ENCODE measurements around the gene IGFBP3. TPM values are rescaled to one million over a fixed set of nuclear protein-coding genes. Genes with fewer than 3 reads are reported as not detected.

The IGFBP3 gene
- total and polyA plus RNA-seq, 2 donors (not counting 1 experiment from before 2014, with no cell fraction given), result 8.9 to 227 TPM

DNA sequence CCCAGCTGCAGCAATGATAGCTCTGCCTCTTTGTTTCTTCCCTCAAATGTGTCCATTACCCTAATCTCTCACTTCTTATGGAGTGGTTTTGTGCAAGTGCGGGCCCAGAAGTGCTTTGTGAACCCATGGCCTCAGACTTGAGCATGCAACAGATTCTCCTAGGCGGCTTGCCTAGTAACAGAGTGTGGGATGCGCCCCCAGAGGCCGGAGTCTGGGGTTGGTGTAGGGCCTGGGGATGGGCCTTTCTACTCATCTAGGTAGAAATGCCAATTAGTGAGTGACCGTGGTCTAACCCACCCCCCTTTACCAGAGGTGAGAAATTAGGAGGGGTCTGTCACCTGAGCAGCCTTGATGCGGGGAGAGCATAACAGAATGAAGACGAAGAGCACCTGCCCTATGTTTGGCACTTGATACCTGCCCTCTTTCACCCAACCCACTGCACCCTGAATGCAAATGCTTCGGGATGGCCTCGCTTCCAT is 39.8 kb downstream of the IGFBP3 start:
- no peaks in the 10 kb centered on the region for H3K79me2 ChIP-seq (ENCODE audit: control insufficient read depth, insufficient read depth, low read length)
- DNase-seq (ENCODE audit: low read depth in 2 of 2), result no peak
- no peak overlapping the region for H2AFZ ChIP-seq (ENCODE audit: low read length)
- no peak overlapping the region for H3K4me2 ChIP-seq (ENCODE audit: extremely low read depth, insufficient read depth, low read length)
- H3K4me3 ChIP-seq (replicated peaks in 1 of 4; ENCODE audit: control extremely low read depth in 1 of 4, insufficient read depth in 1 of 4, low read depth in 3 of 4, low read length in 4 of 4), result no peak overlapping the region
- no peaks in the 10 kb centered on the region for H3K36me3 ChIP-seq (ENCODE audit: control insufficient read depth, insufficient read depth, low read length)
- no peaks in the 10 kb centered on the region for H4K20me1 ChIP-seq (ENCODE audit: control insufficient read depth, extremely low read depth, insufficient read depth, low read length)
- no peaks in the 10 kb centered on the region for H3K4me1 ChIP-seq (ENCODE audit: control insufficient read depth, extremely low read depth, insufficient read depth, low read length)
- H3K27me3 ChIP-seq (ENCODE audit: control insufficient read depth, insufficient read depth, low read length), result no peaks in the 10 kb centered on the region
- no peaks in the 10 kb centered on the region for H3K9me3 ChIP-seq (ENCODE audit: control insufficient read depth, insufficient read depth, low read depth, low read length)
- no peak overlapping the region for H3K9ac ChIP-seq (ENCODE audit: insufficient read depth, low read length)
- TF ChIP-seq CTCF (conservative IDR thresholded peaks at IDR 0.05 in 1 of 2, IDR thresholded peaks at IDR 0.05 in 1 of 2; ENCODE audit: low read depth in 1 of 2, low read length in 2 of 2), result no peak
- no peak for TF ChIP-seq EZH2 (IDR thresholded peaks at IDR 0.05; ENCODE audit: low read length, missing control alignments)
- H3K27ac ChIP-seq (ENCODE audit: insufficient read depth, low read length), result no peak overlapping the region

- no peaks in the 10 kb centered on the region for H3K9me3 ChIP-seq (ENCODE audit: control insufficient read depth, insufficient read depth, low read depth, low read length)
- TF ChIP-seq CTCF (conservative IDR thresholded peaks at IDR 0.05 in 1 of 2, IDR thresholded peaks at IDR 0.05 in 1 of 2; ENCODE audit: low read depth in 1 of 2, low read length in 2 of 2), result no peak
- no peak for TF ChIP-seq EZH2 (IDR thresholded peaks at IDR 0.05; ENCODE audit: low read length, missing control alignments)
Observed at GRCh38 chr7:45880433-45880860, 40.6 kb downstream of the IGFBP3 start.

DNA sequence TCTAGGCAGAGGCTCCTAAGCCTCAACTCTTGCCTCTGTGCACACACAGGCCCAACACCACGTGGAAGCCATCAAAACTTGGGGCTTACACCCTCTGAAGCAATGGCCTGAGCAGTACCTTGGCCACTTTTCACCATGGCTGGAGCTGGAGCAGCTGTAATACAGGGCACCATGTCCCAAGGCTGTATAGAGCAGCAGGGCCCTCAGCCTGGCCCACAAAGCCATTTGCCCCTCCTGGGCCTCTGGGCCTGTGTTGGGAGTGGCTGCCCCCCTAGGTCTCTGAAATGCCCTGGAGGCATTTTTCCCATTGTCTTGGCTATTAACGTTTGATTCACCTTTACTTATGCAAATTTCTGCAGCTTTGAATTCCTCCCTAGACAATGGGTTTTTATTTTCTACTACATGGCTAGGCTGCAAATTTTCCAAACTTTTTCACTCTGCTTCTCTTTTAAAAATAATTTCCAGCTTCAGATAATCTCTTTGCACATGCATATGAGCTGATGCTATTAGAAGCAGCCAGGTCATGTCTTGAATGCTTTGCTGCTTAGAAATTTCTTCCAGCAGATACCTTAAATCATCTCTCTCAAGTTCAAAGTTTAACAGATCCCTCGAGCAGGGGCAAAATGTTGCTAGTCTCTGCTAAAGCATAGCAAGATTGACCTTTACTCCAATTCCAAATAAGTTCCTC is 42.5 kb downstream of the IGFBP3 start:
- Histone ChIP-seq H3K36me3 (ENCODE audit: control insufficient read depth, insufficient read depth, low read length) (no peaks in the 10 kb centered on the region), H3K4me2 (ENCODE audit: extremely low read depth, insufficient read depth, low read length) (no peak overlapping the region), H3K27me3 (ENCODE audit: control insufficient read depth, insufficient read depth, low read length) (no peaks in the 10 kb centered on the region), H3K4me3 (replicated peaks in 1 of 4; ENCODE audit: control extremely low read depth in 1 of 4, insufficient read depth in 1 of 4, low read depth in 3 of 4, low read length in 4 of 4) (no peak overlapping the region), H3K9me3 (ENCODE audit: control insufficient read depth, insufficient read depth, low read depth, low read length) (no peaks in the 10 kb centered on the region), H3K9ac (ENCODE audit: insufficient read depth, low read length) (no peak overlapping the region), H4K20me1 (ENCODE audit: control insufficient read depth, extremely low read depth, insufficient read depth, low read length) (no peaks in the 10 kb centered on the region), H3K4me1 (ENCODE audit: control insufficient read depth, extremely low read depth, insufficient read depth, low read length) (peaks cover 4% of the 10 kb centered on the region), H3K79me2 (ENCODE audit: control insufficient read depth, insufficient read depth, low read length) (no peaks in the 10 kb centered on the region), H3K27ac (ENCODE audit: insufficient read depth, low read length) (no peak overlapping the region), H2AFZ (ENCODE audit: low read length) (no peak overlapping the region)
- no peak for DNase-seq (ENCODE audit: low read depth in 2 of 2)
- no peak for TF ChIP-seq EZH2 (IDR thresholded peaks at IDR 0.05; ENCODE audit: low read length, missing control alignments)
- TF ChIP-seq CTCF (conservative IDR thresholded peaks at IDR 0.05 in 1 of 2, IDR thresholded peaks at IDR 0.05 in 1 of 2; ENCODE audit: low read depth in 1 of 2, low read length in 2 of 2), result no peak

More at GRCh38 chr7:45880433-45880860, 40.6 kb downstream of the IGFBP3 start:
- H3K4me1 ChIP-seq (ENCODE audit: control insufficient read depth, extremely low read depth, insufficient read depth, low read length), result no peaks in the 10 kb centered on the region
- no peak overlapping the region for H3K9ac ChIP-seq (ENCODE audit: insufficient read depth, low read length)
- no peaks in the 10 kb centered on the region for H3K36me3 ChIP-seq (ENCODE audit: control insufficient read depth, insufficient read depth, low read length)
- no peak overlapping the region for H3K4me2 ChIP-seq (ENCODE audit: extremely low read depth, insufficient read depth, low read length)
- H4K20me1 ChIP-seq (ENCODE audit: control insufficient read depth, extremely low read depth, insufficient read depth, low read length), result no peaks in the 10 kb centered on the region
- no peak overlapping the region for H3K27ac ChIP-seq (ENCODE audit: insufficient read depth, low read length)
- no peaks in the 10 kb centered on the region for H3K79me2 ChIP-seq (ENCODE audit: control insufficient read depth, insufficient read depth, low read length)
- no peak overlapping the region for H2AFZ ChIP-seq (ENCODE audit: low read length)
- H3K27me3 ChIP-seq (ENCODE audit: control insufficient read depth, insufficient read depth, low read length), result no peaks in the 10 kb centered on the region
- no peak overlapping the region for H3K4me3 ChIP-seq (replicated peaks in 1 of 4; ENCODE audit: control extremely low read depth in 1 of 4, insufficient read depth in 1 of 4, low read depth in 3 of 4, low read length in 4 of 4)
- DNase-seq (ENCODE audit: low read depth in 2 of 2), result no peak
